ENCODE measurements around the gene PCBP3.

PCBP3 gene

GRCh38 chr21:45868086-45868485, 224.6 kb downstream of the PCBP3 start:
- DNase-seq, result no peak

- DNase-seq, result no peak
Measured at GRCh38 chr21:45868488-45868887, 225.0 kb downstream of the PCBP3 start.

- no peak for DNase-seq
Measured at GRCh38 chr21:45869121-45870007, 225.8 kb downstream of the PCBP3 start.

- no peak for DNase-seq
Measured at GRCh38 chr21:45870421-45870820, 226.9 kb downstream of the PCBP3 start.

- no peak for DNase-seq
Measured at GRCh38 chr21:45870851-45871615, 227.5 kb downstream of the PCBP3 start.

GRCh38 chr21:45871616-45872236, 228.2 kb downstream of the PCBP3 start:
- no peak for DNase-seq

GRCh38 chr21:45872471-45872870, 228.9 kb downstream of the PCBP3 start:
- DNase-seq, result no peak

- DNase-seq, result no peak
Measured at GRCh38 chr21:45872902-45873301, 229.4 kb downstream of the PCBP3 start.

GRCh38 chr21:45873418-45873817, 229.9 kb downstream of the PCBP3 start:
- no peak for DNase-seq

- no peak for DNase-seq
Measured at GRCh38 chr21:45873866-45874265, 230.3 kb downstream of the PCBP3 start.

GRCh38 chr21:45874716-45875415, 231.3 kb downstream of the PCBP3 start:
- no peak for DNase-seq

- no peak for DNase-seq
Measured at GRCh38 chr21:45875416-45875760, 231.9 kb downstream of the PCBP3 start.

- DNase-seq, result no peak
Measured at GRCh38 chr21:45875881-45876280, 232.4 kb downstream of the PCBP3 start.

GRCh38 chr21:45876381-45877170, 233.1 kb downstream of the PCBP3 start:
- DNase-seq, result no peak

GRCh38 chr21:45877171-45877438, 233.6 kb downstream of the PCBP3 start:
- DNase-seq, result no peak

GRCh38 chr21:45877821-45878469, 234.4 kb downstream of the PCBP3 start:
- no peak for DNase-seq

GRCh38 chr21:45880097-45881068, 236.9 kb downstream of the PCBP3 start:
- peak; percentile 68 to 74 for DNase-seq

GRCh38 chr21:45882645-45883044, 239.1 kb downstream of the PCBP3 start:
- DNase-seq, result no peak

GRCh38 chr21:45883090-45883489, 239.6 kb downstream of the PCBP3 start:
- no peak for DNase-seq

- DNase-seq, result no peak
Measured at GRCh38 chr21:45885597-45885929, 242.0 kb downstream of the PCBP3 start.

Data from CD4-positive, alpha-beta T cell treated with Interleukin-4 for 1 hour (primary cell).